CD14-positive monocyte (primary cell): ENCODE measurements around the gene SLC1A2. TPM values are rescaled to one million over a fixed set of nuclear protein-coding genes. Genes with fewer than 3 reads are reported as not detected.

Source experiments
- DNase-seq, 3 donors: peaks; one replicate each; pipeline ENCODE4 v3.0.0-alpha.2; 2011 to 2022
- H2AFZ ChIP-seq: 2 replicates; pipeline ENCODE4 v1.6.0; 2012; ENCODE audit warnings: mild to moderate bottlenecking, low read depth, low read length, inconsistent platforms; ENCODE audit not compliant: insufficient read depth, poor library complexity, severe bottlenecking
- H3K27ac ChIP-seq, 2 donors: 1 replicate in 1 of 2; 2 replicates in 1 of 2; pipeline ENCODE4 v1.5.1; 2012 to 2013; ENCODE audit warnings: low read length in 2 of 2, control low read depth in 1 of 2, inconsistent platforms in 1 of 2, low read depth in 1 of 2, mild to moderate bottlenecking in 1 of 2
- H3K27me3 ChIP-seq, 2 donors: one replicate each; pipeline versions ENCODE4 v1.6.0 to v1.6.1; 2011 to 2013; ENCODE audit warnings: low read length in 2 of 2; ENCODE audit not compliant: control insufficient read depth in 2 of 2, insufficient read depth in 2 of 2
- H3K36me3 ChIP-seq, 2 donors: replicated peaks in 1 of 2; 1 replicate in 1 of 2; 2 replicates in 1 of 2; pipeline versions ENCODE4 v1.5.1 to v1.6.1; 2012 to 2013; ENCODE audit warnings: low read length in 2 of 2, control low read depth in 1 of 2, inconsistent platforms in 1 of 2, mild to moderate bottlenecking in 1 of 2; ENCODE audit not compliant: insufficient read depth in 2 of 2, control insufficient read depth in 1 of 2
- H3K4me1 ChIP-seq, 2 donors: 1 replicate in 1 of 2; 2 replicates in 1 of 2; pipeline versions ENCODE4 v1.5.1 to v1.6.1; 2012 to 2013; ENCODE audit warnings: low read length in 2 of 2, control low read depth in 1 of 2, inconsistent platforms in 1 of 2, mild to moderate bottlenecking in 1 of 2, moderate library complexity in 1 of 2; ENCODE audit not compliant: insufficient read depth in 2 of 2, control insufficient read depth in 1 of 2
- H3K4me2 ChIP-seq: replicated peaks from 2 replicates; pipeline ENCODE3; 2012; ENCODE audit warnings: low read length, moderate library complexity, mild to moderate bottlenecking; ENCODE audit not compliant: poor library complexity, severe bottlenecking; ENCODE audit errors: extremely low read depth
- H3K4me3 ChIP-seq, 3 experiments: fragments of 200-600 bp in 1 of 3; sonication (generic) in 1 of 3; replicated peaks in 1 of 3; 1 replicate in 2 of 3; 2 replicates in 1 of 3; pipeline ENCODE4 v1.5.1; 2011 to 2013; ENCODE audit warnings: low read length in 3 of 3, mild to moderate bottlenecking in 3 of 3, control low read depth in 2 of 3, low read depth in 2 of 3, inconsistent platforms in 1 of 3, moderate library complexity in 1 of 3
- H3K79me2 ChIP-seq: 2 replicates; pipeline ENCODE4 v1.6.0; 2012; ENCODE audit warnings: mild to moderate bottlenecking, control low read depth, inconsistent platforms, low read length, moderate library complexity; ENCODE audit not compliant: insufficient read depth
- H3K9ac ChIP-seq: 2 replicates; pipeline ENCODE4 v1.6.0; 2017; ENCODE audit warnings: low read length, mild to moderate bottlenecking; ENCODE audit not compliant: insufficient read depth, poor library complexity, severe bottlenecking
- H3K9me3 ChIP-seq, 2 donors: replicated peaks in 1 of 2; 1 replicate in 1 of 2; 2 replicates in 1 of 2; pipeline versions ENCODE4 v1.5.1 to v1.6.1; 2012 to 2013; ENCODE audit warnings: low read length in 2 of 2, control low read depth in 1 of 2; ENCODE audit not compliant: control insufficient read depth in 1 of 2, insufficient read depth in 1 of 2
- H4K20me1 ChIP-seq: 2 replicates; pipeline ENCODE4 v1.6.0; 2012; ENCODE audit warnings: mild to moderate bottlenecking, low read length, control low read depth, moderate library complexity; ENCODE audit not compliant: insufficient read depth
- H3K27ac Mint-ChIP-seq, 7 donors: one replicate each; pipeline ENCODE4 v1.8.0; 2020; ENCODE audit warnings: mild to moderate bottlenecking in 7 of 7, mixed read lengths in 7 of 7, moderate library complexity in 6 of 7, inconsistent platforms in 2 of 7
- H3K27me3 Mint-ChIP-seq, 3 donors: one replicate each; pipeline ENCODE4 v1.8.0; 2021 to 2022; ENCODE audit warnings: low read depth in 3 of 3, mild to moderate bottlenecking in 3 of 3, mixed read lengths in 3 of 3, moderate library complexity in 3 of 3, inconsistent platforms in 1 of 3
- H3K36me3 Mint-ChIP-seq, 2 donors: one replicate each; pipeline ENCODE4 v1.8.0; 2020; ENCODE audit warnings: mixed read lengths in 2 of 2, inconsistent platforms in 1 of 2, mild to moderate bottlenecking in 1 of 2
- H3K4me1 Mint-ChIP-seq: one replicate; pipeline ENCODE4 v1.8.0; 2020; ENCODE audit warnings: mild to moderate bottlenecking, mixed read lengths
- H3K4me3 Mint-ChIP-seq, 2 donors: one replicate each; pipeline ENCODE4 v1.8.0; 2020; ENCODE audit warnings: mild to moderate bottlenecking in 2 of 2, mixed read lengths in 2 of 2, moderate library complexity in 1 of 2
- H3K9me3 Mint-ChIP-seq, 7 donors: one replicate each; pipeline ENCODE4 v1.8.0; 2020 to 2022; ENCODE audit warnings: mixed read lengths in 7 of 7, mild to moderate bottlenecking in 6 of 7, moderate library complexity in 6 of 7, inconsistent platforms in 2 of 7
- CTCF ChIP-seq: fragments of 200-600 bp; IDR thresholded peaks from one replicate; pipeline ENCODE4 v1.8.0; 2022; ENCODE audit warnings: antibody characterized with exemption, mild to moderate bottlenecking
- WGBS: methylation state at CpG from one replicate; pipeline ENCODE4 v1.1.5; 2013; ENCODE audit warnings: missing lambda C conversion rate; ENCODE audit not compliant: insufficient coverage; 5-methylcytosine and 5-hydroxymethylcytosine counted together
- intact Hi-C, 2 donors: fragments of 100-400 bp; cut with micrococcal nuclease; formaldehyde crosslinking; loops; one replicate each; pipeline versions ENCODE4 v1.15.0 to v1.15.1; 2023
- polyA plus RNA-seq, 3 donors: library from polyadenylated mRNA; depleted of rRNA in 1 of 3; unstranded in 2 of 3; stranded (reverse) in 1 of 3; fragments of 300-500 nt in 2 of 3; fragments of >200 nt in 1 of 3; fragmentation: Illumina TruSeq in 2 of 3; gene quantifications; 1 replicate in 2 of 3; 2 replicates in 1 of 3; pipeline ENCODE4 v1.2.3, GENCODE V29; 2012 to 2021

SLC1A2 gene
- polyA plus RNA-seq, 3 donors: 0.07 TPM; not detected in 2

- H2AFZ ChIP-seq: no peak overlapping the region
- H3K9me3 Mint-ChIP-seq: no peaks in the 10 kb centered on the region
- H3K9me3 ChIP-seq: no peaks in the 10 kb centered on the region
- no peak for TF ChIP-seq CTCF
- H3K4me3 Mint-ChIP-seq: no peak overlapping the region
- H3K4me1 ChIP-seq: no peaks in the 10 kb centered on the region
- DNase-seq: no peak
- H3K79me2 ChIP-seq: no peaks in the 10 kb centered on the region
- H3K36me3 ChIP-seq: no peaks in the 10 kb centered on the region
- peak overlapping the region in 1 of 7 donors; percentile 15 for H3K27ac Mint-ChIP-seq
- 95% methylated on average over 10 of the region's 10 CpGs for WGBS
- no peaks in the 10 kb centered on the region for H4K20me1 ChIP-seq
- no peaks in the 10 kb centered on the region for H3K27me3 ChIP-seq
- no peaks in the 10 kb centered on the region for H3K36me3 Mint-ChIP-seq
- H3K9ac ChIP-seq: no peak overlapping the region
- H3K4me1 Mint-ChIP-seq: peaks cover 3% of the 10 kb centered on the region
- no peak overlapping the region for H3K4me3 ChIP-seq
- no peak overlapping the region for H3K27ac ChIP-seq
- peaks cover 4 to 6% (median 5%) of the 10 kb centered on the region in 3 donors for H3K27me3 Mint-ChIP-seq
- no peak overlapping the region for H3K4me2 ChIP-seq
- intact Hi-C loops: no loop called here
Observed at GRCh38 chr11:35375332-35376117, 43.8 kb downstream of the SLC1A2 start.

GRCh38 chr11:35373284-35373933, 45.9 kb downstream of the SLC1A2 start:
- Histone ChIP-seq H2AFZ (no peak overlapping the region), H3K4me2 (no peak overlapping the region), H3K4me1 (no peaks in the 10 kb centered on the region), H3K9ac (no peak overlapping the region), H3K4me3 (no peak overlapping the region), H3K9me3 (no peaks in the 10 kb centered on the region), H4K20me1 (no peaks in the 10 kb centered on the region), H3K27ac (no peak overlapping the region), H3K27me3 (no peaks in the 10 kb centered on the region), H3K79me2 (no peaks in the 10 kb centered on the region), H3K36me3 (no peaks in the 10 kb centered on the region)
- Mint-ChIP-seq H3K27me3 (peaks cover 0 to 6% (median 5%) of the 10 kb centered on the region in 3 donors), H3K4me3 (no peak overlapping the region), H3K36me3 (no peaks in the 10 kb centered on the region), H3K4me1 (peaks cover 3% of the 10 kb centered on the region), H3K27ac (peak overlapping the region in 2 of 7 donors; percentile 1 to 30), H3K9me3 (no peaks in the 10 kb centered on the region)
- no peak for DNase-seq
- 100% methylated on average over 2 of the region's 2 CpGs for WGBS
- intact Hi-C loops: no loop called here
- TF ChIP-seq CTCF: no peak
